Measurements from ENCODE around the gene C3orf20. TPM values are rescaled to one million over a fixed set of nuclear protein-coding genes. Genes with fewer than 3 reads are reported as not detected.

The C3orf20 gene
- total RNA-seq, 1 experiment from 2014 or later: not detected

DNA sequence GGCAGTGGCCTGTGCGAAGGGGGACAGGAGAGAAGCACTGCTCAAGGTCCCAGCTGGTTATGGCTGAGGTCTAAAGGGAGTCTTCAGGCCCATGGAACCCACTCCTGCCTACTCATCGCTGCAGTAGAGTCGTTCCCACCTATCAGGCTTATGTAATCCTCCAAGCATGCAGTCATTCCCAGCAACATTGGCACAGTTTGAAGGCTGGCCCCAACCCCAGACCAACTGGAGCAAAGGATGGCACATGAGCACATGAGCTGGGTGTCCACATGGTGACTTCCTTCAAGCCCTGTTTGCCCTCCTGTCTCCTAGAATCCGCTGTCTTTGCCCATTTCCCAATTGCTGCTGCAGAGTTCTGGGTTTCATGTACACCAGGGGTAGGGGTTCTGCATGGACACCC, 83.4 kb downstream of the C3orf20 start:
- in situ Hi-C loops (cut with HindIII; ENCODE audit: low pct_unique_long_range_greater_than_20kb, low sequenced_read_pairs): no loop called here
- H3K4me1 ChIP-seq (ENCODE audit: control insufficient read depth, insufficient read depth, low read length): no peaks in the 10 kb centered on the region; the same call in 1 of the 2 replicates
- POLR2A ChIA-PET: no interaction called here
- intact Hi-C loops (cut with micrococcal nuclease; ENCODE audit: unreplicated experiment): no loop called here
- CTCF ChIA-PET: no interaction called here
- BruUV-seq (replicated peaks): no TSS peak
- no peak for ATAC-seq
- no peaks in the 10 kb centered on the region for H3K9me3 ChIP-seq (ENCODE audit: control insufficient read depth, insufficient read depth, low read depth, low read length)
- no peaks in the 10 kb centered on the region for H3K36me3 ChIP-seq (ENCODE audit: control insufficient read depth, insufficient read depth, low read length)
- H3K27me3 ChIP-seq (ENCODE audit: control insufficient read depth, insufficient read depth, low read length): no peaks in the 10 kb centered on the region
- TF ChIP-seq POLR2AphosphoS5 (IDR thresholded peaks at IDR 0.05; ENCODE audit: low read depth, low read length): no peak
- H3K4me3 ChIP-seq (ENCODE audit: low read depth in 2 of 2, low read length in 2 of 2): no peak overlapping the region
- no peak overlapping the region for H3K27ac ChIP-seq (ENCODE audit: low read length)
- no peak for DNase-seq (ENCODE audit: low read depth, low spot score)

DNA sequence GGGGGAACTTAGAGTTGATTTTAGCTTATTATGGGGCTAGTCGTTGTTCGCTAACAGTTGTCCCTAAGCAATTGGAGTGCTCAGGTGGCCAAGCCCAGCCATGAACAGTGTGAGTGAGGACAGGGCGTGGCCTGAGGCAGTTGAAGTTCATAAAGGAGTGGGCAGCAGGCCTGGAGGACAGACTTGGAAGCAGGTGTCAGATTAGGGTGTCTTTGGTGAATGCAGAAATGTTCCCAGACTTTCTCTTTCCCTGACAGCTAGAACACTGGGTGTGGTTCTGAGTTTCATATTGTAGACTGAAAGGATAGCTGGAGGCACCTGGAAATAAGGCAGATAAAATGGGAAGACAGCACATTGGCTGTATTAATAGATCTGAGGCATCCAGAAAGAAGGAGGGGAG, 84.0 kb downstream of the C3orf20 start:
- in situ Hi-C loops (cut with HindIII; ENCODE audit: low pct_unique_long_range_greater_than_20kb, low sequenced_read_pairs): no loop called here
- no peak for DNase-seq (ENCODE audit: low read depth, low spot score)
- H3K4me1 ChIP-seq (ENCODE audit: control insufficient read depth, insufficient read depth, low read length): no peaks in the 10 kb centered on the region; the same call in 1 of the 2 replicates
- ChIA-PET CTCF (interaction anchor here (0.6 kb wide), 1 partner anchor 99 kb away, joined by 4 read pairs; no protein-coding TSS in a partner anchor), POLR2A (no interaction called here)
- no peak for TF ChIP-seq SIN3A (IDR thresholded peaks at IDR 0.05; ENCODE audit: borderline replicate concordance, insufficient read depth, low read depth, low read length)
- no peak for TF ChIP-seq POLR2AphosphoS5 (IDR thresholded peaks at IDR 0.05; ENCODE audit: low read depth, low read length)
- TF ChIP-seq TCF7L2 (IDR thresholded peaks at IDR 0.05; ENCODE audit: low read depth, low read length): no peak
- TF ChIP-seq, protein P1, sequence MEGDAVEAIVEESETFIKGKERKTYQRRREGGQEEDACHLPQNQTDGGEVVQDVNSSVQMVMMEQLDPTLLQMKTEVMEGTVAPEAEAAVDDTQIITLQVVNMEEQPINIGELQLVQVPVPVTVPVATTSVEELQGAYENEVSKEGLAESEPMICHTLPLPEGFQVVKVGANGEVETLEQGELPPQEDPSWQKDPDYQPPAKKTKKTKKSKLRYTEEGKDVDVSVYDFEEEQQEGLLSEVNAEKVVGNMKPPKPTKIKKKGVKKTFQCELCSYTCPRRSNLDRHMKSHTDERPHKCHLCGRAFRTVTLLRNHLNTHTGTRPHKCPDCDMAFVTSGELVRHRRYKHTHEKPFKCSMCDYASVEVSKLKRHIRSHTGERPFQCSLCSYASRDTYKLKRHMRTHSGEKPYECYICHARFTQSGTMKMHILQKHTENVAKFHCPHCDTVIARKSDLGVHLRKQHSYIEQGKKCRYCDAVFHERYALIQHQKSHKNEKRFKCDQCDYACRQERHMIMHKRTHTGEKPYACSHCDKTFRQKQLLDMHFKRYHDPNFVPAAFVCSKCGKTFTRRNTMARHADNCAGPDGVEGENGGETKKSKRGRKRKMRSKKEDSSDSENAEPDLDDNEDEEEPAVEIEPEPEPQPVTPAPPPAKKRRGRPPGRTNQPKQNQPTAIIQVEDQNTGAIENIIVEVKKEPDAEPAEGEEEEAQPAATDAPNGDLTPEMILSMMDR (IDR thresholded peaks at IDR 0.05): no peak
- TF ChIP-seq, protein P2, sequence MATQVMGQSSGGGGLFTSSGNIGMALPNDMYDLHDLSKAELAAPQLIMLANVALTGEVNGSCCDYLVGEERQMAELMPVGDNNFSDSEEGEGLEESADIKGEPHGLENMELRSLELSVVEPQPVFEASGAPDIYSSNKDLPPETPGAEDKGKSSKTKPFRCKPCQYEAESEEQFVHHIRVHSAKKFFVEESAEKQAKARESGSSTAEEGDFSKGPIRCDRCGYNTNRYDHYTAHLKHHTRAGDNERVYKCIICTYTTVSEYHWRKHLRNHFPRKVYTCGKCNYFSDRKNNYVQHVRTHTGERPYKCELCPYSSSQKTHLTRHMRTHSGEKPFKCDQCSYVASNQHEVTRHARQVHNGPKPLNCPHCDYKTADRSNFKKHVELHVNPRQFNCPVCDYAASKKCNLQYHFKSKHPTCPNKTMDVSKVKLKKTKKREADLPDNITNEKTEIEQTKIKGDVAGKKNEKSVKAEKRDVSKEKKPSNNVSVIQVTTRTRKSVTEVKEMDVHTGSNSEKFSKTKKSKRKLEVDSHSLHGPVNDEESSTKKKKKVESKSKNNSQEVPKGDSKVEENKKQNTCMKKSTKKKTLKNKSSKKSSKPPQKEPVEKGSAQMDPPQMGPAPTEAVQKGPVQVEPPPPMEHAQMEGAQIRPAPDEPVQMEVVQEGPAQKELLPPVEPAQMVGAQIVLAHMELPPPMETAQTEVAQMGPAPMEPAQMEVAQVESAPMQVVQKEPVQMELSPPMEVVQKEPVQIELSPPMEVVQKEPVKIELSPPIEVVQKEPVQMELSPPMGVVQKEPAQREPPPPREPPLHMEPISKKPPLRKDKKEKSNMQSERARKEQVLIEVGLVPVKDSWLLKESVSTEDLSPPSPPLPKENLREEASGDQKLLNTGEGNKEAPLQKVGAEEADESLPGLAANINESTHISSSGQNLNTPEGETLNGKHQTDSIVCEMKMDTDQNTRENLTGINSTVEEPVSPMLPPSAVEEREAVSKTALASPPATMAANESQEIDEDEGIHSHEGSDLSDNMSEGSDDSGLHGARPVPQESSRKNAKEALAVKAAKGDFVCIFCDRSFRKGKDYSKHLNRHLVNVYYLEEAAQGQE (IDR thresholded peaks at IDR 0.05; ENCODE audit: insufficient read depth in 1 of 2, low read depth in 2 of 2, low read length in 1 of 2): no peak
- H3K36me3 ChIP-seq (ENCODE audit: control insufficient read depth, insufficient read depth, low read length): no peaks in the 10 kb centered on the region
- no peak overlapping the region for H3K4me3 ChIP-seq (ENCODE audit: low read depth in 2 of 2, low read length in 2 of 2)
- no peaks in the 10 kb centered on the region for H3K9me3 ChIP-seq (ENCODE audit: control insufficient read depth, insufficient read depth, low read depth, low read length)
- H3K27ac ChIP-seq (ENCODE audit: low read length): no peak overlapping the region
- no TSS peak for BruUV-seq (replicated peaks)
- intact Hi-C loops (cut with micrococcal nuclease; ENCODE audit: unreplicated experiment): no loop called here
- ATAC-seq: no peak
- no peaks in the 10 kb centered on the region for H3K27me3 ChIP-seq (ENCODE audit: control insufficient read depth, insufficient read depth, low read length)

DNA sequence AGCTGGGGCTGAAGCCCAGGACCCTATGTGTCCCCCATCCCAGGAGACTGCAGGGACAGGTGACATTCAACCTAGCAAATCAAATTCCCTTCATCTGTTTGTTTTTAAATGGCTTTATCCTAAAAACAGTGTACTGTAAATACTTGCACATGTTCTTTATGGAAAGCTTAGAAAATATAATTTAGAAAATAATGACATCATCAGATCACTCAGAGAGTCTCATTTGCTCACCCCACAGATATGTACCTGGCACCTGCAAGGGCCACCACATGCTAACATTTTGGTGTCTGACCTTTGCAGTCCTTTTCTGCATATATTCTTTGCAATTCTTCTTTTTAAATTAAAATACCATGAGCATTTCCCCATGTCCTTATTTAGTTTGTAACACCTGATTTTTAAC, 85.2 kb downstream of the C3orf20 start:
- no peak for DNase-seq (ENCODE audit: low read depth, low spot score)
- ChIA-PET POLR2A (no interaction called here), CTCF (no interaction called here)
- TF ChIP-seq SIN3A (IDR thresholded peaks at IDR 0.05; ENCODE audit: borderline replicate concordance, insufficient read depth, low read depth, low read length) (no peak), POLR2AphosphoS5 (IDR thresholded peaks at IDR 0.05; ENCODE audit: low read depth, low read length) (no peak)
- TF ChIP-seq, protein P1 (IDR thresholded peaks at IDR 0.05): no peak
- H3K4me1 ChIP-seq (ENCODE audit: control insufficient read depth, insufficient read depth, low read length): no peaks in the 10 kb centered on the region
- H3K4me3 ChIP-seq (ENCODE audit: low read depth in 2 of 2, low read length in 2 of 2): no peak overlapping the region
- in situ Hi-C loops (cut with HindIII; ENCODE audit: low pct_unique_long_range_greater_than_20kb, low sequenced_read_pairs) (no loop called here), intact Hi-C loops (cut with micrococcal nuclease; ENCODE audit: unreplicated experiment) (no loop called here)
- no peaks in the 10 kb centered on the region for H3K27me3 ChIP-seq (ENCODE audit: control insufficient read depth, insufficient read depth, low read length)
- H3K27ac ChIP-seq (ENCODE audit: low read length): no peak overlapping the region
- no peaks in the 10 kb centered on the region for H3K9me3 ChIP-seq (ENCODE audit: control insufficient read depth, insufficient read depth, low read depth, low read length)
- no peaks in the 10 kb centered on the region for H3K36me3 ChIP-seq (ENCODE audit: control insufficient read depth, insufficient read depth, low read length)
- BruUV-seq (replicated peaks): no TSS peak
- ATAC-seq: no peak
